ENCODE measurements around the gene DNAAF3.

- TF ChIP-seq FOXM1 (IDR thresholded peaks at IDR 0.05; ENCODE audit: borderline replicate concordance, low read depth), result no peak
- no peak for TF ChIP-seq EP300 (IDR thresholded peaks at IDR 0.05; ENCODE audit: borderline replicate concordance)
- TF ChIP-seq TEAD4 (IDR thresholded peaks at IDR 0.05), result no peak
- no peak for TF ChIP-seq CREB1 (IDR thresholded peaks at IDR 0.05; ENCODE audit: low read depth)
- TF ChIP-seq ZBTB7A (IDR thresholded peaks at IDR 0.05; ENCODE audit: low read depth), result no peak
- TF ChIP-seq RAD21 (IDR thresholded peaks at IDR 0.05; ENCODE audit: low read depth), result no peak
- TF ChIP-seq REST (IDR thresholded peaks at IDR 0.05; ENCODE audit: low read depth), result no peak
- no peak for TF ChIP-seq MAX (IDR thresholded peaks at IDR 0.05)
Observed at GRCh38 chr19:55137915-55138314, 28.5 kb downstream of the DNAAF3 start.
